Measurements from ENCODE around the gene FAM13C. TPM values are rescaled to one million over a fixed set of nuclear protein-coding genes. Genes with fewer than 3 reads are reported as not detected.

The FAM13C gene
- polyA plus RNA-seq, 1 donor from 2014 or later, result 89.3 TPM

GRCh38 chr10:59242991-59243390, 119.4 kb downstream of the FAM13C start:
- Histone ChIP-seq H3F3A (ENCODE audit: insufficient read depth, low read length, poor library complexity, severe bottlenecking) (no peaks in the 10 kb centered on the region), H3K79me2 (replicated peaks; ENCODE audit: insufficient read depth, low read length) (no peaks in the 10 kb centered on the region), H3K4me2 (ENCODE audit: low read length) (no peak overlapping the region), H3K9me2 (ENCODE audit: insufficient read depth, low read length) (no peaks in the 10 kb centered on the region), H3K9me3 (ENCODE audit: low read length) (no peaks in the 10 kb centered on the region), H3K36me3 (ENCODE audit: insufficient read depth, low read length) (peaks cover 22% of the 10 kb centered on the region), H3K27ac (ENCODE audit: low read length) (no peak overlapping the region), H4K20me1 (ENCODE audit: insufficient read depth) (no peaks in the 10 kb centered on the region), H3K4me3 (ENCODE audit: low read length) (no peak overlapping the region), H3K27me3 (ENCODE audit: insufficient read depth, low read depth, low read length) (no peaks in the 10 kb centered on the region), H3K9ac (ENCODE audit: low read length) (no peak overlapping the region), H2AFZ (ENCODE audit: low read depth, low read length) (no peak overlapping the region)
- no peak for TF ChIP-seq MXI1 (conservative IDR thresholded peaks at IDR 0.05; ENCODE audit: poor library complexity, severe bottlenecking)
- no peak for TF ChIP-seq POLR2AphosphoS5 (IDR thresholded peaks at IDR 0.05)
- no peak for TF ChIP-seq SMC3 (conservative IDR thresholded peaks at IDR 0.05; ENCODE audit: poor library complexity)
- no peak for TF ChIP-seq REST (IDR thresholded peaks at IDR 0.05; ENCODE audit: borderline replicate concordance)
- no peak for TF ChIP-seq EZH2 (IDR thresholded peaks at IDR 0.05; ENCODE audit: borderline replicate concordance, insufficient read depth, low read length, poor library complexity, severe bottlenecking)

GRCh38 chr10:59242057-59242456, 120.3 kb downstream of the FAM13C start:
- H2AFZ ChIP-seq (ENCODE audit: low read depth, low read length), result no peak overlapping the region
- no peaks in the 10 kb centered on the region for H3K9me2 ChIP-seq (ENCODE audit: insufficient read depth, low read length)
- H3K4me3 ChIP-seq (ENCODE audit: low read length), result no peak overlapping the region
- no peaks in the 10 kb centered on the region for H3K27me3 ChIP-seq (ENCODE audit: insufficient read depth, low read depth, low read length)
- peaks cover 17% of the 10 kb centered on the region for H3K36me3 ChIP-seq (ENCODE audit: insufficient read depth, low read length)
- no peaks in the 10 kb centered on the region for H4K20me1 ChIP-seq (ENCODE audit: insufficient read depth)
- no peaks in the 10 kb centered on the region for H3F3A ChIP-seq (ENCODE audit: insufficient read depth, low read length, poor library complexity, severe bottlenecking)
- no peaks in the 10 kb centered on the region for H3K9me3 ChIP-seq (ENCODE audit: low read length)
- TF ChIP-seq REST (IDR thresholded peaks at IDR 0.05; ENCODE audit: borderline replicate concordance) (no peak), CTCF (IDR thresholded peaks at IDR 0.05; ENCODE audit: poor library complexity, severe bottlenecking) (no peak), EP300 (conservative IDR thresholded peaks at IDR 0.05; ENCODE audit: poor library complexity, severe bottlenecking) (no peak), POLR2AphosphoS5 (IDR thresholded peaks at IDR 0.05) (no peak), MXI1 (conservative IDR thresholded peaks at IDR 0.05; ENCODE audit: poor library complexity, severe bottlenecking) (no peak), EZH2 (IDR thresholded peaks at IDR 0.05; ENCODE audit: borderline replicate concordance, insufficient read depth, low read length, poor library complexity, severe bottlenecking) (no peak), SMC3 (conservative IDR thresholded peaks at IDR 0.05; ENCODE audit: poor library complexity) (no peak), TAF1 (IDR thresholded peaks at IDR 0.05; ENCODE audit: low read depth) (no peak), RAD21 (conservative IDR thresholded peaks at IDR 0.05) (no peak)
- no peak overlapping the region for H3K27ac ChIP-seq (ENCODE audit: low read length)
- H3K79me2 ChIP-seq (replicated peaks; ENCODE audit: insufficient read depth, low read length), result no peaks in the 10 kb centered on the region
- H3K9ac ChIP-seq (ENCODE audit: low read length), result no peak overlapping the region
- no peak overlapping the region for H3K4me2 ChIP-seq (ENCODE audit: low read length)

Data from neural cell (in vitro differentiated cells).